Measurements from ENCODE around the gene NAV2.

NAV2 gene, protein sequence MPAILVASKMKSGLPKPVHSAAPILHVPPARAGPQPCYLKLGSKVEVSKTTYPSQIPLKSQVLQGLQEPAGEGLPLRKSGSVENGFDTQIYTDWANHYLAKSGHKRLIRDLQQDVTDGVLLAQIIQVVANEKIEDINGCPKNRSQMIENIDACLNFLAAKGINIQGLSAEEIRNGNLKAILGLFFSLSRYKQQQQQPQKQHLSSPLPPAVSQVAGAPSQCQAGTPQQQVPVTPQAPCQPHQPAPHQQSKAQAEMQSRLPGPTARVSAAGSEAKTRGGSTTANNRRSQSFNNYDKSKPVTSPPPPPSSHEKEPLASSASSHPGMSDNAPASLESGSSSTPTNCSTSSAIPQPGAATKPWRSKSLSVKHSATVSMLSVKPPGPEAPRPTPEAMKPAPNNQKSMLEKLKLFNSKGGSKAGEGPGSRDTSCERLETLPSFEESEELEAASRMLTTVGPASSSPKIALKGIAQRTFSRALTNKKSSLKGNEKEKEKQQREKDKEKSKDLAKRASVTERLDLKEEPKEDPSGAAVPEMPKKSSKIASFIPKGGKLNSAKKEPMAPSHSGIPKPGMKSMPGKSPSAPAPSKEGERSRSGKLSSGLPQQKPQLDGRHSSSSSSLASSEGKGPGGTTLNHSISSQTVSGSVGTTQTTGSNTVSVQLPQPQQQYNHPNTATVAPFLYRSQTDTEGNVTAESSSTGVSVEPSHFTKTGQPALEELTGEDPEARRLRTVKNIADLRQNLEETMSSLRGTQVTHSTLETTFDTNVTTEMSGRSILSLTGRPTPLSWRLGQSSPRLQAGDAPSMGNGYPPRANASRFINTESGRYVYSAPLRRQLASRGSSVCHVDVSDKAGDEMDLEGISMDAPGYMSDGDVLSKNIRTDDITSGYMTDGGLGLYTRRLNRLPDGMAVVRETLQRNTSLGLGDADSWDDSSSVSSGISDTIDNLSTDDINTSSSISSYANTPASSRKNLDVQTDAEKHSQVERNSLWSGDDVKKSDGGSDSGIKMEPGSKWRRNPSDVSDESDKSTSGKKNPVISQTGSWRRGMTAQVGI (N-terminal part only)

DNA sequence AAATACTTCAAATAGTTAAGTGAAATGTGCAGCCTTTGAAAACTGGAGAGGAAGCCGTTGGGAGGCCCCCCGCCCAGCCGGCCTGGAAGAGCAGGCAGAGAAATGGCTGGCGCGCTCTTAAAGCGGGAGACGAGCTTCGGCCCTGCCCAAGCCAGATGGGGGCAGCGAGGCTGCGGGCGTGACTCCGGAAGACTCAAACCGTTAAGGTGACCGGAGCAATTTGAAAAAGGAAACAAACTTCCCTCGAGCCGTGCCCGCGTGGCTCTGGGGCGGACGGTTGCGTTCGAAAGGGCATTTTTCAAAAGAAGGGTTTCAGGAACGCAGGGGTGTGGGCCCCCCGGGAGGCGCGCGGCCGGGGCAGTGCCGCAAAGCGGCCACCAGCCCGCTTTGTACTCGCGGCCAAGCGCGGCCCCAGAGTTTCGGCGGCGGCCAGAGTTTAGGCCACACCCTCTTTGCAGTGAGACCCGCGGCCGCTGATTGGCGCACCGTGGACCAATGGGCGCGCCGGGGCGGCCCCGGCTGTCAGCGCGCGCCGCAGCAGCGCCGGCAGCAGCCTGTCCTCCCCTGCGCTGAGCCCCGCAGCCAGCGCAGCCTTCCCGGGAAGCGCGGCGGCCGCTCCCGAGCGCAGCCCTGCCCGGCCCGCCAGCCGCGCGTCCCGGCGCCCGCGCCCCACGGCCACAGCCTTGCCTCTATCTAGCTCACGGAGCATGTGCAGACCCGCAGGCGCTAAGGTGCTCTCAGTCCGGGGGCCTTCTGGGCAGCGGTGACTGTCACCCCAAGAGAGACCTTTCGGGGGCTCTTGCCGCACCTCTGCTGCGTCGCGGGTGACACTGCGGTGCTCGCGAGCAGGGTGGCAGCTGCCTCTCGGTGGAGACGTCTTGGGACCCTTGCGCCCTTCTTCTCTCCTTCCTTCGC is at the start of gene NAV2:
Gene NAV2 (plus strand): TSS at position 557 of the 915 bp plus-strand sequence. CDS start 859 bp downstream, outside the sequence.
- DNase-seq (ENCODE audit: low read depth), result peak; percentile 51

DNA sequence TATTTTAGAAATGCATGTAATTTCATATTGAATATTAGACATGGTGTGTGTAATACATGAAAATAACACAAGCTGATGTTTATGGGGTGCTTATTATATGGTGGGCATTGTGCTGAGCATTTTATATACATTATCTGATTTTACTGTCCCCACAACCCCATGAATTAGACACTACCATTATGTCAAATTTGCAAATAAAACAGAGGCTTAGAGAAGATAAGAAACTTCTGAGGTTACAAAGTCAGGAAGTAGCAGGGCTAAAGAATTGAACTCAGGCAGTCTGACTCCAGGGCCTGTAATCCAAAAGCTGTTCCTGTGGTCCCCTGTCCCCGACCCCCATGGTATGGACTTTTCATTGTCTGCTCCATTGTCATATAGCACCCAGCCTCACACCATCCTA is 49.4 kb upstream of the NAV2 start:
- no peak for DNase-seq (ENCODE audit: low read depth)

DNA sequence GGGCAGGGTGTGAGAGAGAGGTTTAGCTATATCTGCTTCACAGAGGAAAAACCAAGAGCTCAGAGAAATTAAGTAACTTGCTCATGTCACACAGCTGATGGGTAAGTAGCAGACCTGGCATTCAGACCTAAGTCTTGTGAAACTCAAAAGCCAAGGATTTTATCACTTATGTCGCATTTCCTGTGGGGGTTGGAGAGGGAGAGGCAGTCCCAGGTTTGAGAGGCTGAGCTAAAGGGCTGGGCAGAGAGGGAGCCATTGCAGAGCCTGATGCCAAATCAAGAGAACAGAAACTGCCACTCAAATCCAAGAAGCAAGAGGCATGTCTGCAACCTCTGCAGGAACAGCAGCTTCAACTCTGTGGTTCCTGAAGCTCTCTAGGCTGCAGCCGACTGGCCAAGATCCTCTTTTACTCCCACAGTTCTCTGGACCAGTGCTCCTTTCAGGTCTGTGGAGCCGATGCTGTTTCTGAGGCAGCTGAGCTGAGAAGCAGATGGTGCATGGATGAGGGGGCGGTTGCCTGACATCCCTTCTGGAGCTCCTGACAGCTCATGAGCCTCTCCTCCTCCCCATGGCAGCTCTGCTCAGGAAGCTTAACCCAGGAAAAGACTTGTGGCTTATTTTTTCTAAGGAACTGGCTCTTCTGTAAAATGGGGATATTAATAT is 47.6 kb upstream of the NAV2 start:
- DNase-seq (ENCODE audit: low read depth), result no peak

- no peak for DNase-seq (ENCODE audit: low read depth)
Measured at GRCh38 chr11:19666951-19667350, 45.7 kb upstream of the NAV2 start.

DNA sequence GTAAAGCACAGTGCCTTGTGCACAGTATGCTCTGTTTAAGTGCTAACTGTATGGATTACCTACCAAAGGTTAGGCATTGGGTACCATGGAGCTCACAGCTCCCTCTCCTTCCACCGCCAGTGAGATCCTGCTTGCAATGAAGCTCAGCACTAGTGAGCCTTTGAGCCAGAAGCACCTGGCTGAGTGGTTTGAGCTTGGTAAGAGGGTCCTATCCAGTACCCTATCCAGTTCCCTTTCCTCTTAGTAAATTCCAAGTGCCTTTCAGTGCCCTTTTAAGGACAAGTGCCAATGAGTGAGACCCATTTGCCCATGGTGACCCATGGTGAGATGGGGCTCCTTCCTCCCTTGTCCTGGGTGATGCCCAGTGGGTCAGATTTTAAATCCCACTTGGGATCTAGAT is 43.1 kb upstream of the NAV2 start:
- no peak for DNase-seq (ENCODE audit: low read depth)

DNA sequence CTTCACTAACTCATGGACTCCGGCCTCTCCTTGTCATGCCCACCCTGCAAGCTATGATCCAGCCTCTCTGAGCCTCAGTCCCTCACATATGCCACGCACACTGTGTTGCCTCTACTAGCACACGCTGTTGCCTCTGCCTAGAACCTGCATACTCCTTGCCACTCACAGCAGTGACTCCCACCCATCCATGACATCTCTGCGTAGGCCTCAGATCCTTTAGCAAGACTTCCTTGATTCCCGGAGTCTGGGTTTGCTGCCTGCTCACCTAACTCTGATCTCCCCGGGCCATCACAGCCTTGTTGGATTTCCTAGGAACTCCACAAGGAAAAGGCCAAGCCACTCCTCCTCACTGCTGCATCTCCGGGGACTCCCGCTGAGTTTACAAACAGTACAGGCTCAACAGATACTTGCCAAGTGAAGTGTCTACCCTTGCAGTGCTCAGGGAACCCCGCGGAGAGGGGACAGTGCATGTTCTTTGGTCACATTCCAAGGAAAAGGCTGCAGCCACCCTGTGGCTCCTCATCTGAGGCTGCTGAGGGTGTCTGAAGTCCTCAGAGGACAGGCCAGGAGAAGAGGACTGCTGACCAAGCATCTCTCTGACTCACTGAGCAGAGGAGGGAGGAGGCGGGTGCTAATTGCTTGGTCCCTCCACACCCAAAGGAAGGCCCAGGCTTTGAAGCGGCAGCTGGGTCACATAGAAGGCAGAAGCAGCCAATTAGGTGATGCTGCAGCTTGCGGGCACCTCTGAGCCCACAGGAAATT is 42.4 kb upstream of the NAV2 start:
- DNase-seq (ENCODE audit: low read depth), result no peak

GRCh38 chr11:19672586-19673206 is 39.9 kb upstream of the NAV2 start:
- DNase-seq (ENCODE audit: low read depth), result no peak

GRCh38 chr11:19673924-19674729 is 38.5 kb upstream of the NAV2 start:
- DNase-seq (ENCODE audit: low read depth), result no peak

GRCh38 chr11:19674836-19675235 is 37.8 kb upstream of the NAV2 start:
- DNase-seq (ENCODE audit: low read depth), result no peak

DNA sequence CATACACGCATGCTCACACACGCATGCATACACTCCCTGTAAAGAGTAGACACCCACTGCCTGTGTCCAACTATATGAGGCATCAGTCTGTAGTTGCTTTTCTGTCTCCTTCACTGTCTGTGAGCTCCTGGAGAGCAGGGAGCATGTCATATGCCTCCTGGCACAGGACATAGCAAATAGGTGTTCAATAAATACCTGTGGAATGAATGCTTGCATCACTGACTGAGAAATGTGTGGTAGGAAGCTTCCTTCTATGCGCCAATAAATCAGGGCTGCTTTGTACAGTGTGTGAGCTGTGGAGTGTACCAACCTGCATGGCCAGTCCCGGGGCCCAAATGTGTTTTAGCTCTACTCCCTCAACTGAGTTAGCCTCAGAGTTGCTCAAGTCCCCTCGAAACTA is 37.2 kb upstream of the NAV2 start:
- no peak for DNase-seq (ENCODE audit: low read depth)

- no peak for DNase-seq (ENCODE audit: low read depth)
Measured at GRCh38 chr11:19676475-19677380, 35.9 kb upstream of the NAV2 start.

DNA sequence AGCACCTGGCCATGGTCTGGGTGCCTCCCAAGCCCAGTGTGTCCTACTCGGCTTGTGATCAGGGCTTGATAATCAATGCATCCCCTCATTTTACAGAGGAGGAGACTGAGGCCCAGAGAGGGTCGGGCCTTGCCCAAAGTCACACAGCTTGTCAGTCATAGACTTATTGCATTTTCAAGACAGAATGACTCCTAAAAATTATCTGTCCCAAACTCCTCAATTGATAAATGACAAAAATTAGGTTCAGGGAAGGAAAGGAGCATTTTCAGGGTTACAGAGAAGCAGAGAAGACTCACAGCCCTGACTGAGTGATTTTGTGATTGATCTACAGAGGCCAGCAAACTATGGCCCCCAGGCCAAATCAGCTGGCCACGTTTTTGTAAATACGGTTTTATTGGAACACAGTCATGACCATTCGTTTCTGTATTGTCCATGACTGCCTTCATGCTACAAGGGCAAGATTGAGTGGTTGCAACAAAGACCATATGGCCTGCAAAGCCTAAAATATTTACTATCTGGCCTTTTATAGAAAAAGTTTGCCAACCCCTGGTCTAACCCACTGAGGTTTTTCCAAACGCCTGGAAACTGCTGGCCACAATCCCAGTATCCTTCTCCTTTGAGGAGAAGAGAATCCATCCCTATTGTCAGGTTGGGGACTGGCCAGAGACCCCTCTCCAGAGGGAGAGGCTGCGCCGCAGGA is 35.1 kb upstream of the NAV2 start:
- DNase-seq (ENCODE audit: low read depth), result no peak

DNA sequence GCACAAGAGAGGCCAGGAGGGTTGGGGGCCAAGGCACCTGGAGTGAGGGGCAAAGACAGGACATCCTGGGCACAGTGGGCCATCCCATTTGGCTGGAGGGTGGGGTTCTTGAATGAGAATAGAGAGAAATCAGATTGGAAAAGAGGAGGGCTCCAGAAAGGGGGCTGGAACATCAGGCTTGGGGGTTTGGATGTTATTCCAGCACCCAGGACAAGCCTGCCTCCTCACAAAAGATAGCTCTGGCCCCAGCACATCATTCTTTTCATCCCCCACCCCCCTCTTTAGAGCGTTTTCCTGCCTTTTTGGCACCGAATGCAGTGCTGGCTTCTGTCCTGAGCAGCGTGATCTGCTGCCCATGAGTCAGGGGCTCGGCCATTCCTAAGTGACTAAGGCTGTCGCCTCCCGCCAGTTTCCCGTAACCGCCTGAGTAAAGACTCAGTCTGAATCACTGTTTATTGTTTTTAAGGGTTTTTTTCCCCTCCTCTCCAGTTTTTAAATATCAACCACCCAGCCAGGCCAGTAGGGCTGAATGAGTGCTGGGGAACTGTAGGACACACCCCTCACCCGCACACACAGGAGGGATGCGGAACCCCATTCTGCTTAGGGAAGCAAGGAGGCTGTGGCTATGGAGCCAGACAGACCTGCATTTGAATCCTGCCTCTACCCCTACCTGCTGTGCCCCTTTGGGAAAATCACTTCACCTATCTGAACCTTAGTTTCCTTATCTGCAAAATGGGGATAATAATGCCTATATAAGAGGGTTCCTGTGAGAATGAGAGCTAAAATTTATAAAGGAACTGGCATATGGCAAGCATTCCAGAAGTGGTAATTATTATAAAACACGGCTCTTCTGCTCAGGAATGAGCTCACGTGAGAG is 32.4 kb upstream of the NAV2 start:
- no peak for DNase-seq (ENCODE audit: low read depth)

DNA sequence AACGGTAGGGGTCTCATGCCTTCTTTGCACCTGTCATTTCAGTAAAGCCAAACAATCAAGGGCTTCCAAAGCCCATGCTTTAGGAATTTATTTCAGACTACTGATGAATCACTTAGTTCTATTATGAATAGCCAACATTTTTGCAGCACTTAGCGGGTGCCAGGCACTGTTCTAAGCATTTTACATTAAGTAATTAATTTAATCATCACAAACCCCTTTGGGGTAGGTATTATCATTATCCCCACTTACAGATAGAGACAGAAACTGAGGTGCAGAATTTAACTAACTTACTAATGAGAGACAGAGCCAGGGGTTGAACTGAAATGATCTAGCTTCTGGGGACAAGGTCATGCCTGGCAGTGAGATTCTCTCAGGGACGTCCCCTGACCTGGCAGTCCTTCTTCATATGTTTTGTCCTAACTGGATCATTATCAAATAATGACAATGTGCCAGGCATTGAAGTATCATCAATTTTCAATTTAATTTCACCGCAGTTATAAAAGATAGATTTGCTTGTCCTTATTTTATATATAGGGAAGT is 31.7 kb upstream of the NAV2 start:
- no peak for DNase-seq (ENCODE audit: low read depth)

- DNase-seq (ENCODE audit: low read depth), result no peak
Measured at GRCh38 chr11:19683141-19683805, 29.4 kb upstream of the NAV2 start.
